T-helper 2 cell treated with Interferon-gamma antibody and Interleukin-4, amounts not matched to agents 100 ng/mL and 5 ng/mL, for 36 hours (primary cell): ENCODE measurements around the gene SLC6A9. TPM values are rescaled to one million over a fixed set of nuclear protein-coding genes. Genes with fewer than 3 reads are reported as not detected.

Experiments
- intact Hi-C: fragments of 100-400 bp; cut with micrococcal nuclease; formaldehyde crosslinking; loops from one replicate; pipeline ENCODE4 v1.15.1; 2023
- total RNA-seq: library from RNA; stranded (reverse); gene quantifications from 2 replicates; pipeline ENCODE4 v1.2.3, GENCODE V29; 2022

Gene SLC6A9
- total RNA-seq, 1 donor from 2014 or later = 2.6 TPM

DNA sequence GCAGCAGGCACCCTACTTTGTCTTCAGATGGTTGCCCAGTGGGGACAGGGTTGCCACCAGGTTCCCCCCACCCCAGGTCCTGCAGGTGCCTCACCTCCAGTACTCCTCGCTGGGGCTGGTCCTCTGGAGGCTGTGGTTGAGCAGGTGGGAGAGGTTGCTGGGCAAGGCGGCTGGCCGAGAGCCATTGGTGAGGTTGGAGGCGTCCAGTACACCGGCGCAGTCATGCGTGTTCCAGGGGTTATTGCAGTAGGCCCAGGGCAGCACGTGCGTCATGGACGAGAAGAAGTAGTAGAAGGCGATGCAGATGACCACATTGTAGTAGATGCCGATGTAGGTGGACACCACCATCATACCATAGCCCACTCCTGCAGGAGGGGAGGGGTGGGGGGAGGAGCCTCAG is 23.0 kb downstream of the SLC6A9 start:
- intact Hi-C loops = no loop called here

DNA sequence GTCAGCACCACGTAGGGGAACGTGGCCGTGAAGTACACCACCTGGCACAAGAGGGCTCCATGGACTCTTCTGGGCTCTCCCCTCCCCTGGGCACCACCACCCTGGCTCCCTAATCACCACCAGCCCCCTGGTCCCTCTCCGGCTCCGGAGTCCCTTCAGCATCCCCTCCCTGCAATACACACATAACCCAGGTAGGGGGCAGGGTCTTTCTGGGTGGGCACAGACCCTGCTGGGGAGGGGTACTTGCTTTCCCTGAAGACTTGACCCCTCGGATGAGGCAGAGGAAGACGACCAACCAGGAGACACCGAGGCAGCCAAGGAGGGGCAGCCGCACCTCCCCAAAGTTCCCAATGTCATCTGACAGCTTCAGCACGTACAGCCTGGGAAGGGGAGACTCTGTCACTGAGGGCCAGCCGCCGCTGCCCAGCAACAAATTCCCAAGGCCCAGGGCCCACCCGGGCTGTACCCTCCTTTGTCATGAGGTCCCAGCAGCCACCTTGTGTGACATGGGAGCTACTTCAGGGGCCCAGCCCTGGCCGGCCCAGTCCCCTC is 28.6 kb downstream of the SLC6A9 start:
- intact Hi-C loops = no loop called here

DNA sequence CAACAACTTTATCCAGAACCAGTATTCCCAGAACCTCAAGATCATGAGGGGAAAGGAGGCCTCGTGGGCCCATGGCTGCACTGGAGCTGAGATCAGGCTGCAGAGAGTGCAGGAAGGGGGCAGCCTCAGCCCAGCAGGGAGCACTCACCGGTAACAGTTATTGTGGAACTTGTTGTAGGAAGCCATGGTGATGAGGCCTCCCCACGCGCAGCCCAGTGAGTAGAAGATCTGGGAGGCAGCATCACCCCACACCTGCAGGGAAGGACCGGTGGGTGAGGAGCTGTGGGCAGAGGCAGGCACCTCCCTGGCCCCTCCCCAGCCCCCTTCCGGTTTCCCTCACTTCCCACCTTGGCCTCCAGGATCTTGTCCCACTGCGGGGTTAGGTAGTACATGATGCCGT is 29.1 kb downstream of the SLC6A9 start:
- intact Hi-C loops = no loop called here

DNA sequence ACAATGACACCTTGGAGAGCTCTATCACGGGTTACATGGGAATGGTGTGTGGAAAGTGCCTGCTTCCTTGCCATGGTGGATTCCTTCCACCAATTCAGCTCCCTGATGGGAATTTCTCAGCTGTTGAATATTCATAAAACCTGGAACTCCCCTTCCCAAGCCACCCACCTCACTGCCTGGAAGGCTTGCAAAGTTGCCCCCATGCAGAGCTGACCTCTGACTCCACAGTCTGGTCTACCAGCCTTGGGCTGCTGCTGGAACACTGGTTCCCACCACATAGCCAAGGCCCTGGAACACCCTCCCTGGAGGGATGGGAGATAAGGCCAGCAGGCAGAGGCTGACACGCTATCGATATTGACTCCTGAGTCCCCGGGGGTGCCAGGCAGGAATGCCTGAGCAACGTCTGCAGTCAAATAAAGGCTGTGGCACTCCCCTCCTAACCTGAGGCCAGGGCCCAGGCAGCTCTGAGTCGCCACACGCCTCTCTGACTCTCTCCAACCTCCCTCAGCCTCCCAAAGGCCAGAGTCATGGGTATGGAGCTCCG is 31.1 kb downstream of the SLC6A9 start:
- intact Hi-C loops = no loop called here

DNA sequence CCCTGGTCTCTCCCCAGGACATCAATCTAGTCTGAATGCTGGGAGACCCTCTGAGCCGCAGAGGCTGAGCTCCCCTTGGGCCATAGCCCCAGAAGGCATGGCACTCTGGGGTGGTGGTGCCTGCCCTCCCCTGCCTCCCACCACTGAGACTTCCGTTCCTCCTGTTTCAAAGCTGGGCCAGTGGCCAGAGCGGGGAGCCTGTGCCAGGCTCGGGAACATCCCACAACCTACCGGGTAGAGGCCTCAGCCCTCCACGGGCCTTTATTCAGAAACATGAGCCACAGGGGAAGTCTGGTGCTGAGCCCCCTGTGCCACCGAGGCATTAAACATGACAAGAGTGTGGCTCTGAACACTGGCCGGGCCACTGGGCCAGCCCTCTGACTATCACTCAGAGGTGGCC is 31.8 kb downstream of the SLC6A9 start:
- intact Hi-C loops = no loop called here

DNA sequence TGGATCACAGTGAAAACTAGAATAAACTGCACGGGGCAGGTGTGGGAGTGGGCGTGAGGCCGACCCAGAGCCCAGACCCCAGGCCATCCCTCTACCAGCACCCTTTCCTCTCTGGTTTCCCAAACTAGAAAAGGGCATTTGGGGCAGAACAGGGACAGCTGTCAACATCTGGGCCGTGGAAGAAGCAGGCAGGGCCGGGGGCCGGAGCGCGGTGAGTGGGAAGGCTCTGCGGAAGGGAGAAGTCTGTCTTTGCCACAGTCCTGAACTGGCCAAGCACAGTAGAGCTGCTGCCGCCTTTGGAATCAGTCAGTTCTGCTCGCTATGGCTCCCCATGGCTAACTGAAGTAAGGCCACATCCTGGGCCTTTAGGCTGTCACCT is 33.3 kb downstream of the SLC6A9 start:
- intact Hi-C loops = no loop called here

DNA sequence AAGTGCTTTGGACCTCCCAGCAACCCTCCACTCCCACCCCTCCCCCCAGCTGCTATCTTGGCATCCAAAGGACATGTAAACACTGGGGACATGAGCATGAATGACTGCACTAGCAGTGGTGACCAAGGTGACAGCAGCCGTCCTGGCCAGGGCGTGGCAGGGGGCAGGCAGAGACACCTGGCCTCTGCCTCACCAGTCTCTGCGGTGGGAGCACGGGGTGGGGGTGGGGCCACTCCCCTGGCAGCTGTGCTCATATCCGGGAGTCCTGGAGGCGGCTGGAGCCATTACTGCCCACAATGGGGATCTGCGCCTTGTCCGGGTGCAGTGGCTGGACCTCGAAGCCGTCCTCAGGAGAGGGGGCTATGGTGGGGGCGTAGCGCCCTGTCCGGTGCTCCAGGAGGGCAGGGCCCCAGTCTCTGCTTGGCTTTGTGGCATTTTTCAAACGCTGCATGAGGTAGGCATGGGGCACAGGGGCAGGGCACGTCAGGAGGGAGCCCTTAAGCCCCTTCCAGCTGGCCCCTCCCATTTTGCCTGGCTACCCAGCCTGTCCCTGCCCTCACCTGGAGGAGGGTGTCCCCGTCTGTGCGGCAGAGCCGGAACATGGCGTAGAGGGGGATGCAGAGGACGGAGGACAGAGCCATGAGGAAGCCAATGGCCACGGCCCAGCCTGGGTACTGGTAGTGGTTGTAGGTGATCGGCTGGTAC is 33.8 kb downstream of the SLC6A9 start:
- intact Hi-C loops = no loop called here

DNA sequence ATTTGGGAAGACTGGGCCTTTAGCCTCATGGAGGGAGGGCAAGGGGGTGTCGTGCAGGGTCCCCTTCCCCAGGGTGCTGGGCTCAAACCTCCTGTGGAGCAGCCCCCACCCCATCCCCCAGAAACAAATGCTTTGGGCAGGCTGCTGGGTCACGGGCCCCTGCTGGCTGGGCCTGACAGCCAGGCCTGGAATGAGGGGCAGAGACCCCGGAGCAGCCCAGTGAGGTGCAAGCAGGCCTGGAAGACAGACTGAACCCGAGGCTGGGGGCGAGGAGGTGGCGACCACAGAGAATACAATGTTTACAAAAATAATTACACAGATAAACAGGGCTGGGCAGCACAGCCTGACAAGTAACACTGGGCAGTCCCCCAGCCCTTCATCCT is 34.5 kb downstream of the SLC6A9 start:
- intact Hi-C loops = no loop called here

DNA sequence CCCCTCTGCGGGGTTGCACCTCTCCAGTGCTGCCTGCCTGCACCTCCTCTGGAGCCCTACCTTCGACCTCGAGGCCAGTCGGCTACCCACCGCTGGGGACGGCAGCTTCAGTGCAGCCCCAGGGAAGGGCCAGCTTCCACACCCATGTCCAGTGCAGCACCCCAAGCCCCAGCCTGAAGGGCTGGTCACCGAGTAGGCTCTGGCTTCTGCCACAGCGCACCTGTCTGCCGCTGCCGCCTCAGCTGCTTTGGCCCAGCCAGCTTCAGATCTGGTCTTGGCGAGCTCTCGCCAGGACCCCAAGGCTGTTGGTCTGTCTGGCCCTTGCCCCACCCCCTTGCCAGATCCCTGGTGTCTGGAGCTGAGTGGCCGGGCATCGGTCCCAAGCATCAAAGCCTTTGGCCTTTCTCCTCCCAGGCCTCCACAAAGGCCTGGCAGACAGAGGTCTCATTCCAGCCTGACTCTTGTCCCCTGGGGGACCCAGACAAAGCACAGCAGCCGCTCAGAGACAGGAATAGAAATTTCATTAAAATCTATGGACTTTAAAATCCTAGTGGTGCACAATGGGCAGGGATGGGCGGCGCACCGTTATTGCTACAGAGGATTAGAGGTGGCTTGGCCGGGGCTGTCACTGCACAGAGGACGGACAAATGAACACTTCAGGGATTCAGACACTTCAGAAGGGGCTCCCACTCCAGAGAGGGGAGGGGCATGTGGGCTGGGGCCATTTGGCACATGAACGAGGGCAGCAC is 35.1 kb downstream of the SLC6A9 start:
- intact Hi-C loops = no loop called here

DNA sequence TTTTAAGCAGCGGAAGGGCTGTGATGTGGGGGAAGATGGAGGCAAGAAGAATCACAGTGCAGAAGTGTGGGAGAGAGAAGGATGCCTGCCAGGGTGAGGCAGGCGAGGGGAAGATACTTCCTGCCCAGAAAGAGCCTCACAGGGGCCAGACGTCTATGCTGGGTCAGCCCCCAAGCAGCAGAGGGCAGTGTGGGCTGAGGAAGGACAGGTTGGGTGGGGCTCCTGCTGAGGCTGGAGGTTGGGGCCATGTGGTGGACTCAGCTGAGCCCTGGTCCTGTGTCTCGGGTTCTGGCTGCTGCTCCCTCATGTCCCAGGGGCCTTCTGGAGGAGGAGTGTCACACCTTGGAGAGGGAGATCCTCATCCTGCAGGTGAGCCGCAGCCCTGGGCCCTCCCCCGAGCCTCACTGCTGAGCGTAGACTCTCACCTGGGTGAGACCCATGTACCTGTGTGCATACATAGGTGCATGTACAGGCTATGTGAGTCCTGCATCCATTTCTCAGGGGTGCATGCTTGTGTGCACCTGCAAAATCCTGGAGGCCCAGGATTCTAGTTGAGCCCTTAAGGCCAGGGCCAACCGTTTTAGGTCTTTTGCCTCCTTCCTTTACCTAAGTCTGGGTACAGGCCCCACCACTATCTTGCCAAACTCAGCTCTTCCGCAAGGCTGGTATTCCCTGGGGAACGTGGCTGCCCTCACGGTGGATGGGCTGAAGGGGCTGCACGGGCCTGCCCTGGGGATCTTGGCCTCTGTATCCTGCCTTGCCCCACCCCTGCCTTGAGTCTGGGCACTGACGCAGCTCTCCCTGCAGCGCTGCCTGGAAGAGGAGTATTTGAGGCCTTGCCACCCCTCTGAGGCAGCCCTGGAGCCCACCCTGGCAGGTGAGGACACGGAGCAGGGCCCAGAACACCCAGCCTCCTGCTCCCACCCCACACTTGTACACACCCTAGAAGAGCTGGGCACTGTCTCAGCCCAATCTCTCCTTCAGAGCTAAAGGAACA is 36.2 kb downstream of the SLC6A9 start:
- intact Hi-C loops = no loop called here

DNA sequence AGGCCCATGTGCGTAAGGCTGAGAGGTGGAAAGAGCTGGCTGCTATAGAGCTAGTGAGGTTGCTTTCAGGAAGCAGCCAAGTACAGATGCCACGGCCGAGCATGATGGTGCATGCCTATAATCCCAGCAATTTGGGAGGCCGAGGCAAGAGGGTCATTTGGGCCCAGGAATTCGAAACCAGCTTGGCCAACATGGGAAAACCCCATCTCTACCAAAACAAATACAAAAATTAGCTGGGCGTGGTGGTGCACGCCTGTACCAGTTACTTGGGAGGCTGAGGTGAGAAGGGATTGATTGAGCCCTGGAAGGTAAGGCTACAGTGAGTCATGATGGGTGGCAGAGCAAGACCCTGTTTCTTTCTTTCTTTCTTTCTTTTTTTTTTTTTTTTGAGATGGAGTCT is 37.2 kb downstream of the SLC6A9 start:
- intact Hi-C loops = no loop called here

DNA sequence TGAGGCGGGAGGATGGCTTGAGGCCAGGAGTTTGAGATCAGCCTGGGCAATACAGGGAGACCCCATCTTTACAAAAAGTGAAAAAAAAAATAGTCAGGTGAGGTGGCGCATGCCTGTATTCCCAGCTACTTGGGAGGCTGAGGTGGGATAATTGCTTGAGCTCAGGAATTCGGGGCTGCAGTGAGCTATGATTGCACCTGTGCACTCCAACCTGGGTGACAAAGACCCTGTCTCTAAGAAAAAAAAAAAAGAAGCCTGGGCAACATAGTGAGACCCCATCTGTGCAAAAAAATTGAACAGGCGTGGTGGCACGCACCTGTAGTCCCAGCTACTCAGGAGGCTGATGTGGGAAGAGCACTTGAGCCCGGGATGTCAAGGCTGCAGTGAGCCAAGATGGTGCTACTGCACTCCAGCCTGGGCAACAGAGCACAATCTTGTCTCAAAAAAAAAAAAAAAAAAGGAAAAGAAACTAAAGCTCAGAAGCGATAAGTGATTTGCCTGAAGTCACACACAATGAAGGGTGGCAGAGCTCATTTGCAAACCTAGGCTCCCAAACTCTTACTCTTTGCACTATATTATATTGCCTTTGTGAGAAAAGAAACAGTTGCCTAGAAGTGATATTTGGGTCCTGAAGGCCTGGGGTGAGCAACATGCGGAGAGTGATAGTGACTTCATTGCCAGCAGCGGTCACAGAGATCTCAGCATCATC is 37.9 kb downstream of the SLC6A9 start:
- intact Hi-C loops = no loop called here

DNA sequence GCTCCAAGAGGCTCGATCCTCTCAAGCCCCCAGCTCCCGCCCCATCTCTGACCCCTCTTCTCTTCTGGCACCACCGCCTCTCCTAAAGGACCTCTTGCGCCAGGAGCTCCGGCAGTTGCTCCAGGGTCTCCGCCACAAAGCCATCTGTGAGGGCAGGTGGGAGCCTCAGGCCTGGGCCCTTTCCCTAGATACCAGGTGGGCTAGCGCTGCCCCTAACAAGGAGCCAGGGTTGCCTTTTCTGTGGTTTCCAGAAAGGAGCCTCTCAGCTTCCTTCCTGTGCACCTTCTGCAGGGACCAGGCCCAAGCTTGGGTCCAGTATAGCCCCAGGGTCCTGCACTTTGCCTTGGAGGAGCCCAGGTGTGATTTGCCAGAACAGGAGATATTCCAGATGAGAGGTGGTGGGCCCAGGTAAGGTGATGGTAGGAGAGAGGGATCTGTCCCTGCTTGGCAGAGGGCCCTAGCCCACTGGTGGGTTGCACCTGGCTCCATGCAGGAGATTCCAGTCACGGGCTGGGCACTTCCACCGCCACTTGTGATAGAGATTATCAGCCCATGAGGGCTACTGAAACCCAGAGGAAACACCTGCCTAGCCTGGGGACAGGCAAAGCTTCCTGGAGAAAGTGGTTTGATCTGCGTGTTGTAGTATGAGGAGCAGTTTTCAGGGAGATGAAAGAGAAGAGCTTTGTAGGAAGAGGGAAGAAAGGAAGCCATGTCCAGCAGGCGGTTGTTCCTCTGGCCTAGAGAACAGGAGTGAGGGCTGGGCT is 38.8 kb downstream of the SLC6A9 start:
- intact Hi-C loops = no loop called here

DNA sequence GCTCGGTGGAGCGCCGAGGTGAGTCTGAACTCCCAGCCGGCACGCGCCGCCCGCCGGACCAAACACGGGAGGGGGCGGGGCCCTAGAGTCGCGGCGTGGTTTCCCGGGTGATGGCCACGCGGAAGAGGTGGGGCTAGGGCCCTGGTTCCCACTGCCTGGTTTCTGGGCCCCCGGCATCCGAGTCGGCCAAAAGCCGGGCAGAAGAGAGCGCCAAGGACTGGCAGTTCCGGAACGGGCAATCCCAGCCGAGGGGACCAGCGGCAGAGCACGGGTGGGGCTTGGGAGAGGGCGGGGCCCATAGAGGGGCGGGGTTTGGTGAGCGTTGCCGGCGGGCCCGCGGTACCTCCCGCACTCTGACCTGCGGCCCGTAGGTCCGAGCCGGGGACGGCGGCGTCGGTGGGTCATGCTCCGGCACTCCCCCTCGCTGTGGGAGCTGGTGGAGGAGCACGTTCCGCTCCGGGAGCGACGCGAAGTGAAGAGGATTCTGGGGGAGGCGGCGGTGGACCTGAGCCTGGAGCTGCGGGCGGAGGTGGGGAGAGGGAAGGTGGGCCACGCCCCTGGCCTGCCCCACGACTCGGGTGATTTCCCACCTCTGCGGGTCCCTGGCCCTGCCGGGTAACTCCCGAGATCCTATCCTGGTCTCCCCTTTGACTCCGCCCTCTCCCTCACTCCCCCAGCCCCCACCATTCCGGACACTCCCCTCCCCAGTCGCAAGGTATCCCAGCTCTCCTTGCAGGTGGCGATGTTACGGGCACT is 39.6 kb downstream of the SLC6A9 start, which contains the start of gene CCDC24:
TSS of gene CCDC24 (plus strand) at position 124 of the 756 bp plus-strand sequence. CDS start at position 404, 280 bp downstream.
- intact Hi-C loops = loop anchor here (1.0 to 2.0 kb wide), 3 partner anchors 17 to 44 kb away; partner anchors contain the start of gene ATP6V0B

DNA sequence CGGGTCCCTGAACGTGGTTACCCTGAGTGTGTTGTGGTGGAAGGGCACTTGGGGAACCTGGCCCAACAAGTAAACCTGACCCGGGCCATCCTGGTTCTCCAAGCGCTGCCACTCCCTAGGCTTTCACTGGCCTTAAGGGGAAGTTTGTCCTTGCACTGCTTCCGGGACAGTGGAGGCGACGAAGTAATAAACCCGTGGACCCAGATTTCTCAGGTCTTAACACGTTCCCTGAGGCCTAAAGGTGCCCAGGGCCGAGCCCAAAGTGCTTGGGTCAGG is 40.1 kb downstream of the SLC6A9 start:
- intact Hi-C loops = loop anchor here (1.0 to 2.0 kb wide), 3 partner anchors 16 to 44 kb away; partner anchors contain the start of gene ATP6V0B

DNA sequence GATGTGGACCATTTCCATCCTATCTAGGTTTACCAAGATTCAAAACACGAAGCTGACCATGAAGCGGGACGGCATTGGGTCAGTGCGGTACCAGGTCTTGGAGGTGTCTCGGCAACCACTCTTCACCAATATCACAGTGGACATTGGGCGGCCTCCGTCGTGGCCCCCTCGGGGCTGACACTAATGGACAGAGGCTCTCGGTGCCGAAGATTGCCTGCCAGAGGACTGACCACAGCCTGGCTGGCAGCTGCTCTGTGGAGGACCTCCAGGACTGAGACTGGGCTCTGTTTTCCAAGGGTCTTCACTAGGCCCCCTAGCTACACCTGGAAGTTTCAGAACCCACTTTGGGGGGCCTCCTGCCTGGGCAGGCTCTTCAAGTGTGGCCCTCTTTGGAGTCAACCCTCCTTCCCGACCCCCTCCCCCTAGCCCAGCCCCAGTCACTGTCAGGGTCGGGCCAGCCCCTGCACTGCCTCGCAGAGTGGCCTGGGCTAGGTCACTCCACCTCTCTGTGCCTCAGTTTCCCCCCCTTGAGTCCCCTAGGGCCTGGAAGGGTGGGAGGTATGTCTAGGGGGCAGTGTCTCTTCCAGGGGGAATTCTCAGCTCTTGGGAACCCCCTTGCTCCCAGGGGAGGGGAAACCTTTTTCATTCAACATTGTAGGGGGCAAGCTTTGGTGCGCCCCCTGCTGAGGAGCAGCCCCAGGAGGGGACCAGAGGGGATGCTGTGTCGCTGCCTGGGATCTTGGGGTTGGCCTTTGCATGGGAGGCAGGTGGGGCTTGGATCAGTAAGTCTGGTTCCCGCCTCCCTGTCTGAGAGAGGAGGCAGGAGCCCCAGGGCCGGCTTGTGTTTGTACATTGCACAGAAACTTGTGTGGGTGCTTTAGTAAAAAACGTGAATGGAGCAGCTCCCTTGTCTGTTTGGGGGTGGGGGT is 40.7 kb downstream of the SLC6A9 start:
- intact Hi-C loops = loop anchor here (1.0 to 2.0 kb wide), 3 partner anchors 16 to 43 kb away; partner anchors contain the start of gene ATP6V0B

DNA sequence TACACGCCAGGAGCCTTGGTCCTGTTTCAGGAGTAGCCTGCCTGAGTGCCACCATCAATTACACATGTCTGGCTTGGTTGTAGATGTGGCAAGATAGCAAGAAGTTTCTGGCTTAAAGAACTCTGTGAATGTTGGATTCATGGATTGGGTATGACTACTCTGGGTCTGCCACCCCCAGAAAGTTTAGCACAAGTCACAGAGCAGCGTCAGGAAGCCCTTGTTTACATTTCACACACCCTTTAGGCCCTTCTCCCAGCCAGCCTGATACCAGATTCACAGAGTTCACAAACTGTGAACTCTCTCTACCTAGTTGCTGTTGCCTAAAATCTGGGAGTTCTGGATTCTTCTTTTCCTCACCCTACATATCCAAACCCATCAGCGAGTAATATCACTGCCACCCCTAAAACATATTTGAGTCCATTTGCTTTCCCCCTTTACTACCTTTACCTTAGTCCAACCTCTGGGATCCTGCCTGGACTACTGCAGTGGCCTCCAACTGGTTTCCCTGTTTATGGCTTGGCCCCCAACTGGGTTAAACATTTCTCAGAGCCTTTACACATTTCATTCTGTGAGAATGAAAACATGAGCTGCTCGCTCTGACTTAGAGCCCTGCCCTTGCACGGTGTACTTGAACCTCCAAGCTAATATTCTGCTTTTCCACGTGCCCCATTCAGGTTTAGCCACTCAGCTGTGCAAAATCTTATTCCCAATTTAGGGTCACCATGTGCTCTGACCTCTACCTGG is 43.9 kb downstream of the SLC6A9 start:
- intact Hi-C loops = no loop called here
